WTC11 (cell line): Measurements from ENCODE around the gene SERP1.

ENCODE experiments used
- CTCF ChIP-seq: fragments of 200-600 bp; IDR thresholded peaks from 2 replicates; pipeline ENCODE4 v1.8.0; 2022; ENCODE audit warnings: antibody characterized with exemption
- ELF4 ChIP-seq: sonication (generic); formaldehyde crosslinking; IDR thresholded peaks from 2 replicates; pipeline ENCODE4 v1.8.1; 2022; ENCODE audit warnings: low read depth, mild to moderate bottlenecking, moderate library complexity, missing genetic modification reagents
- ESRRA ChIP-seq: sonication (generic); formaldehyde crosslinking; IDR thresholded peaks from 2 replicates; pipeline ENCODE4 v1.8.1; 2022; ENCODE audit warnings: mild to moderate bottlenecking, missing genetic modification reagents, borderline replicate concordance
- FOXP1 ChIP-seq: sonication (generic); formaldehyde crosslinking; IDR thresholded peaks from 2 replicates; pipeline ENCODE4 v1.8.0; 2022; ENCODE audit warnings: missing genetic modification reagents, mild to moderate bottlenecking, moderate library complexity, borderline replicate concordance
- GABPB1 ChIP-seq: sonication (generic); formaldehyde crosslinking; IDR thresholded peaks from 2 replicates; pipeline ENCODE4 v1.8.1; 2023; ENCODE audit warnings: mild to moderate bottlenecking, missing genetic modification reagents
- MYBL2 ChIP-seq: sonication (generic); formaldehyde crosslinking; IDR thresholded peaks from 2 replicates; pipeline ENCODE4 v1.8.1; 2023; ENCODE audit warnings: mild to moderate bottlenecking, moderate library complexity, missing genetic modification reagents
- NR3C1 ChIP-seq: sonication (generic); formaldehyde crosslinking; conservative IDR thresholded peaks from 2 replicates; pipeline ENCODE4 v1.8.1; 2023; ENCODE audit warnings: low read depth, mild to moderate bottlenecking, missing genetic modification reagents
- PREB ChIP-seq: sonication (generic); formaldehyde crosslinking; IDR thresholded peaks from 2 replicates; pipeline ENCODE4 v1.8.1; 2022; ENCODE audit warnings: mild to moderate bottlenecking, missing genetic modification reagents, moderate library complexity, borderline replicate concordance
- RELA ChIP-seq: sonication (generic); formaldehyde crosslinking; IDR thresholded peaks from 2 replicates; pipeline ENCODE4 v1.8.1; 2022; ENCODE audit warnings: missing genetic modification reagents, mild to moderate bottlenecking, borderline replicate concordance
- USF1 ChIP-seq: sonication (generic); formaldehyde crosslinking; IDR thresholded peaks from 2 replicates; pipeline ENCODE4 v1.8.0; 2022; ENCODE audit warnings: mild to moderate bottlenecking, missing genetic modification reagents

- TF ChIP-seq GABPB1 (CRISPR knock-in tag) (no peak), PREB (no peak), CTCF (no peak), RELA (no peak), ESRRA (CRISPR knock-in tag) (no peak), FOXP1 (CRISPR knock-in tag) (no peak), MYBL2 (CRISPR knock-in tag) (no peak), USF1 (CRISPR knock-in tag) (no peak), ELF4 (CRISPR knock-in tag) (no peak), NR3C1 (CRISPR knock-in tag) (no peak)
Observed at GRCh38 chr3:150582620-150583019, 36.3 kb upstream of the SERP1 start.
